Neuron (in vitro differentiated cells): Measurements from ENCODE around the gene BLZF1.
"Not testable (repeated sequence)": the region's sequence is repeated elsewhere in the genome, so short reads cannot be mapped to it uniquely, and the experiment has no call there.

ENCODE experiments used
- H2AFZ ChIP-seq: one replicate; pipeline ENCODE4 v1.6.1; 2013; ENCODE audit warnings: low read depth, mild to moderate bottlenecking, inconsistent platforms, low read length, moderate library complexity
- H3K27me3 ChIP-seq: one replicate; pipeline ENCODE4 v1.6.1; 2013; ENCODE audit warnings: low read length; ENCODE audit not compliant: insufficient read depth
- H3K36me3 ChIP-seq: one replicate; pipeline ENCODE4 v1.6.1; 2013; ENCODE audit warnings: low read length; ENCODE audit not compliant: insufficient read depth
- H3K4me1 ChIP-seq: one replicate; pipeline ENCODE4 v1.6.1; 2013; ENCODE audit warnings: low read length; ENCODE audit not compliant: insufficient read depth
- H3K4me3 ChIP-seq: 2 replicates; pipeline ENCODE4 v1.5.1; 2013; ENCODE audit warnings: mild to moderate bottlenecking, low read length, moderate library complexity
- H3K9me3 ChIP-seq: one replicate; pipeline ENCODE4 v1.6.1; 2013; ENCODE audit warnings: low read length

BLZF1 gene

DNA sequence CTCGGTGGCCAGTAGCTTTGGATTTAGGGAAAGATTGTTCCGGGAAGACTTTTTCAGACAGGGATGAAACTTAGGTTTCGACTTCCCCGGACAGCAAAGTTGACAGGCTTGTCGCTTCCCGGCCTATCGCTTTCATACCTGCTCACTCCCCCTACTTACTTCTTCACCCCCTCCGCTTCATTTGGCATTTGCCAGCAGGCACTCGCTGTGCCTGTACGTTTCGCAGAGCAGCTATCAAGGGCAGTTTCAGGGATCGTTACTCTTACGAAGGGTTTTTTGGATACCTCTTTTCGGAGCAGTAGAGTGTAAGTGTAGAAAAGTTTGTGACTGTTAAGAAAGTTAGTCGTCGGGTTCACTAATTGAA lies 393 bp downstream of the BLZF1 start:
- Histone ChIP-seq H3K27me3 (no peaks in the 10 kb centered on the region), H2AFZ (peak overlapping the region; percentile 72), H3K4me3 (peak overlapping the region; percentile 89), H3K36me3 (peaks cover 28% of the 10 kb centered on the region), H3K9me3 (peaks cover 3% of the 10 kb centered on the region), H3K4me1 (peaks cover 9% of the 10 kb centered on the region)

DNA sequence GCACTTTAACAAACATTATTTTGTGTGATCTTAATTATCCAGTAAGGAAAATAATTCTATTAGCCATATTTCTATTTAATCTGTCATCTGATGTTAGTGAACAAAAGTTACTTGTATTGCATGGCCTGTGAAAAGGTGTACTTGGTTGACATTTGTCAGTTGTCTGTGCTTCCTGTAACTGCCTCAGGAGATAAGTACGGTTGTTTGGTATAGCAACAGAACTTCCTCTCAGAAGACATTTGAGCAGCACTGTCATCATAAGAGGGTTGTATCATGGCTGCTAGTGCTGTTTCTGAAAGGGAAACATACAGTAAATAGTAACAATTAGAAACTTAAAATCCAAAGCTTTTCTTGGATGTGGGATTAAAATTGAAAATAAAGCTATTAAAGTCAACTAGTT lies 3.4 kb downstream of the BLZF1 start:
- no peak overlapping the region for H2AFZ ChIP-seq
- H3K4me3 ChIP-seq, result no peak overlapping the region
- H3K27me3 ChIP-seq, result no peaks in the 10 kb centered on the region
- H3K4me1 ChIP-seq, result peaks cover 8% of the 10 kb centered on the region
- H3K36me3 ChIP-seq, result peaks cover 33% of the 10 kb centered on the region
- no peaks in the 10 kb centered on the region for H3K9me3 ChIP-seq

DNA sequence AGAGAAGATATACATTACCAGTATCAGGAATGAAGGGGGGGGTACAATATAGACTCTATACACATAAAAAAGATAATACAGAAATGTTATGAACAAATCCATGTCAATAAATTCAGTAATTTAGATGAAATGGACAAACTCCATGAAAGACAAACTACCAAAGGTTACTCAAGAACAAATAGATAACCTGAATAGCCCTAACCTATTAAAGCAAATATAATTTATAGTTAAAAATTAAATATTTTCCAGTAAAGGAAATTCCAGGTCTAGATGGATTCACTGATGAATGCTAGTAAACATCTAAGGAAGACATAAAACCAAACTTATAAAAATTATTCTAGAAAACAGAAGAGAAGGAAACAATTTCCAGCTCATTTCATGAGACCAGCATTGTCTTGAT lies 13.2 kb downstream of the BLZF1 start:
- Histone ChIP-seq H3K4me1 (no peaks in the 10 kb centered on the region), H3K27me3 (no peaks in the 10 kb centered on the region), H3K4me3 (no peak overlapping the region), H2AFZ (no peak overlapping the region), H3K36me3 (peaks cover 74% of the 10 kb centered on the region), H3K9me3 (no peaks in the 10 kb centered on the region)

DNA sequence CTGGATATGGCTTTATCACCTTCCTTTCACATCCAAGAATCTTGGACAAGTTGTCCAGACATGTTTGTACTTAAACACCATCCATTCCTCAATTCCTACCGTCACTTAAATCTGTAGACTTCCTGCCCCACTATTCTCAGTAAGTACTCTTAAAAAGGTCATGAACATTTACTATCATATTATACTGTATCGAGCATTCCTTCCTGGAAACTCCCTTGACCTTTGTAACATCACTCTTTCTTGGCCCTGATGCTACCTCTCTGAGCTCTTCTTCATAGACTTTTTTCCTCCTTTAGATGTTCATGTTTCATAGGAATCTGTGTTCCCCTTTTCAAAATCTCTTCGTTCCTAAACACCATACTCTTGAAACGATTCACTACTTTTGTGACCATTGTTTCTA lies 15.5 kb downstream of the BLZF1 start:
- H2AFZ ChIP-seq, result no peak overlapping the region
- H3K4me1 ChIP-seq, result no peaks in the 10 kb centered on the region
- H3K36me3 ChIP-seq, result peaks cover 69% of the 10 kb centered on the region
- no peaks in the 10 kb centered on the region for H3K27me3 ChIP-seq
- no peak overlapping the region for H3K4me3 ChIP-seq
- H3K9me3 ChIP-seq, result no peaks in the 10 kb centered on the region

DNA sequence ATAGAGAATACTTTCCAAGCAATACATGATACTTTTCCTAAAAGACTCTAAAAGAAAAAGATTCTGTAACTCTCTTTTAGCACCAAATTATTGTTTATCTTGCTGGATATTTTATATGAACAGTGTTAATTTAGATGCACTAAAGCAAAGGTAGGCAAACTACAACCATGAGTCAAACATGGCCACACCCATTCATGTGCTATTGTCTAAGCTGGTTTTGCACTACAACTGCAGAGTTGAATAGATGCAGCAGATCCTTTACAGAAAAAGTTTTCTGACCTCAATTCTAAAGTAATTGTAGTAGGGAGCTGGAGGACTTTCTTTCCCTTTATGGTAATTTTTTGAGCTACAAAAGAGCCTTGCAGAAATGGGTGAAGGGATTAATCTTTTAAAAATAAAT lies 19.4 kb downstream of the BLZF1 start:
- H3K27me3 ChIP-seq, result no peaks in the 10 kb centered on the region
- no peak overlapping the region for H2AFZ ChIP-seq
- peaks cover 69% of the 10 kb centered on the region for H3K36me3 ChIP-seq

DNA sequence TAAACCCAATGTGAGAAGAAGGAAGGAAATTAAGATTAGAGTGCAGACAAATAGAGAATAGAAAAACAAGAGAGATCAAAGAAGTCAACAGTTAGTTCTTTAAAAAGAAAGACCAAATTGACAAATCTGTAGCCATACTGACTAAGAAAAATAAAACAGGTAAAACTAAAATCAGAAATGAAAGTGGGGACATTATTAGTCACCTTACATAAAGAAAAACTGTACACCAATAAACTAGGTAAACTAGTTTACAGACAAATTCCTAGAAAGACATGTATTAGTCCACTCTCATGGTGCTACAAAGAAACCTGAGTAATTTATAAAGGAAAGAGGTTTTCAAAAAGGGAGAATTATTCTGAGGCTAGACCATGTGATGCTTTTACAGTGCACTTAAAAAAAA lies 22.3 kb downstream of the BLZF1 start:
- Histone ChIP-seq H3K4me1 (no peaks in the 10 kb centered on the region), H3K9me3 (no peaks in the 10 kb centered on the region), H3K36me3 (peaks cover 62% of the 10 kb centered on the region), H2AFZ (no peak overlapping the region), H3K27me3 (no peaks in the 10 kb centered on the region), H3K4me3 (no peak overlapping the region)

More for the DNA sequence above, 19.4 kb downstream of the BLZF1 start:
- no peak overlapping the region for H3K4me3 ChIP-seq
- H3K4me1 ChIP-seq, result no peaks in the 10 kb centered on the region
- no peaks in the 10 kb centered on the region for H3K9me3 ChIP-seq

DNA sequence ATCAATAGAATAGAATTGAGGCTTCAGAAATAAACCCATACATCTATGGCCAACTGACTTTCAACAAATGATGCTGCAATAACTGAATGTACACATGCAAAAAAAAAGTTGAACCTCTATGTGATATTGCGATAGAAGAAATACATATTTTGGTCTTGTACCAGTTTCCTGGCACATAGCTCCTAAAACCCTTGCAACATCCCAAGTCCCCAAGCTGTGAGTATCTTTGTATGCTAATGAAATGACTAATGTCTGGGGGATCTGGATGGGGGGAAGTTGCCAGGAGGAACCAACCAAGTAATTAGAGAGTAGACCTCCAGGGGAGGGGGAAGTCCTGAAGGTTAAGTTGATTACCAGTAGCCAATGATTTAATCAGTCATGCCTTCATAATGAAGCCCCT lies 24.4 kb downstream of the BLZF1 start:
- no peak overlapping the region for H2AFZ ChIP-seq
- H3K27me3 ChIP-seq, result no peaks in the 10 kb centered on the region
- peaks cover 57% of the 10 kb centered on the region for H3K36me3 ChIP-seq
- H3K4me1 ChIP-seq, result no peaks in the 10 kb centered on the region
- H3K9me3 ChIP-seq, result no peaks in the 10 kb centered on the region
- H3K4me3 ChIP-seq, result no peak overlapping the region

DNA sequence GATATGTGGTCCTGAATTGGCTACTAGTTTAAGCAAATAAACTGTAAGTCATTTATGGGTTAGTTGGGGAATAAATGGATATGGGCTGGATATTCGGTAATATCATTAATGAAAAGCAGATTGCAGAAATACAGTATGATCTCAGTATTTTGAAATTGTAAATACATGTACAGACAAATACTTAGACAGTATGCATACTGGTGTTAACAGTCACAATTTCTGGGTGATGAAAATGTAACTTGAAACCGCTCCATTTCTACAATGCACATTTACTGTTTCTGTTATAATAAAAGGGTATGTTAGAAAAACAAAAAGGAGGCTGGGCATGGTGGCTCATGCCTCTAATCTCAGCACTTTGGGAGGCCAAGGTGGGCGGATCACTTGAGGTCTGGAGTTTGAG lies 28.0 kb downstream of the BLZF1 start:
- no peak overlapping the region for H2AFZ ChIP-seq
- peaks cover 5% of the 10 kb centered on the region for H3K9me3 ChIP-seq
- no peaks in the 10 kb centered on the region for H3K27me3 ChIP-seq
- no peak overlapping the region for H3K4me3 ChIP-seq
- H3K4me1 ChIP-seq, result no peaks in the 10 kb centered on the region
- H3K36me3 ChIP-seq, result peaks cover 31% of the 10 kb centered on the region

DNA sequence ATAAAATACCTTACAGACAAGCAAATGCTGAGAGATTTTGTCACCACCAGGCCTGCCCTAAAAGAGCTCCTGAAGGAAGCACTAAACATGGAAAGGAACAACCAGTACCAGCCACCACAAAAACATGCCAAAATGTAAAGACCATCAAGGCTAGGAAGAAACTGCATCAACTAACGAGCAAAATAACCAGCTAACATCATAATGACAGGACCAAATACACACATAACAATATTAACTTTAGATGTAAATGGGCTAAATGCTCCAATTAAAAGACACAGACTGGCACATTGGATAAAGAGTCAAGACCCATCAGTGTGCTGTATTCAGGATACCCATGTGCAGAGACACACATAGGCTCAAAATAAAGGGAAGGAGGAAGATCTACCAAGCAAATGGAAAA lies 34.6 kb downstream of the BLZF1 start:
- not testable (repeated sequence) for H3K27me3 ChIP-seq, H3K36me3 ChIP-seq, H3K4me3 ChIP-seq, H3K9me3 ChIP-seq, H3K4me1 ChIP-seq, H2AFZ ChIP-seq

DNA sequence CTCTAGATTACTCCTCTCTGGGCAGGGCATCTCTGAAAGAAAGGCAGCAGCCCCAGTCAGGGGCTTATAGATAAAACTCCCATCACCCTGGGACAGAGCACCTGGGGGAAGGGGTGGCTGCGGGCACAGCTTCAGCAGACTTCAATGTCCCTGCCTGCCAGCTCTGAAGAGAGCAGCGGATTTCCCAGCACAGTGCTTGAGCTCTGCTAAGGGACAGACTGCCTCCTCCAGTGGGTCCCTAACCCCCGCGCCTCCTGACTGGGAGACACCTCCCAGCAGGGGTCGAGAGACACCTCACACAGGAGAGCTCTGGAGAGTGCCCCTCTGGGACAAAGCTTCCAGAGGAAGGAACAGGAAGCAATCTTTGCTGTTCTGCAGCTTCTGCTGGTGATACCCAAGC lies 40.3 kb downstream of the BLZF1 start:
- not testable (repeated sequence) for H3K27me3 ChIP-seq

DNA sequence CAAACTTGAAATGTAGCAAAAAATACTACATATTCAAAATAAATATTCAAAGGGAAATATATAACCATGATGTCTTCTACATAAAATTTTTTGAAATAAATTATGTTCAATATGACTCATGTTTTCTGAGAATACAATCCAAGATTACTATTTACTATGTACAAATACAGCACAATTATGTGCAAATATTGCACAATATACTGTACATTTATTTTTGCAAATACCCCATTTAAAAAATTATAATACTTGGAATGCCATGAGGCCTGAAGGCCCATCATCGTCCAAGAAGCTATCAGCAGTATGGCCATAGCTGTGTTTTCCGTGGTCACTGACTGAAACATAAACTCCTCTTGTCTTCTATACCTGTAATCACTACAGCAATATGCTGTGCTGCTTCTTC lies 47.0 kb downstream of the BLZF1 start:
- peaks cover 8% of the 10 kb centered on the region for H3K36me3 ChIP-seq
- no peak overlapping the region for H2AFZ ChIP-seq
- H3K4me1 ChIP-seq, result no peaks in the 10 kb centered on the region
- no peaks in the 10 kb centered on the region for H3K27me3 ChIP-seq
- no peak overlapping the region for H3K4me3 ChIP-seq
- no peaks in the 10 kb centered on the region for H3K9me3 ChIP-seq

More for the DNA sequence above, 40.3 kb downstream of the BLZF1 start:
- not testable (repeated sequence) for H3K36me3 ChIP-seq, H3K9me3 ChIP-seq, H2AFZ ChIP-seq, H3K4me1 ChIP-seq, H3K4me3 ChIP-seq

DNA sequence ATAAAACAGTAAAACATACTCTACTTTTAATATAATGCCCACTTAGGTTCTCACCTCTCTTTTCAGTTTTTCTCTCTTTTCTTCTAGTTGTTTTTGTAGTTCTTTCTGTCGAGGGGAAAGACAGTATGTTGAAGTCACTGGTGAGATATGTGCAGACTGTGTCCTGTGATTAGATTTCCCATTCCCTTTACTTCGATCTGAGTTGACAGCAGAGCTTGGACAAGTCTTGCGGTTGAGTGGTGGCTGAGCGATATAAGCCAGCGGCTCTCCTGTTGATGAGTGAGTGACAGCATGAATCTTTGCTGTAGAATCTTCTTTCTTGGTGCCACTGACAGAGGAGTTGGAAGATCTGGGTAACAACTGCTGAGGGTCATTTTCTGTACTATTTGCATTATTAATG lies 53.3 kb downstream of the BLZF1 start:
- Histone ChIP-seq H3K27me3 (no peaks in the 10 kb centered on the region), H3K4me3 (no peak overlapping the region), H3K36me3 (peaks cover 24% of the 10 kb centered on the region), H3K4me1 (peaks cover 6% of the 10 kb centered on the region), H3K9me3 (no peaks in the 10 kb centered on the region), H2AFZ (no peak overlapping the region)

DNA sequence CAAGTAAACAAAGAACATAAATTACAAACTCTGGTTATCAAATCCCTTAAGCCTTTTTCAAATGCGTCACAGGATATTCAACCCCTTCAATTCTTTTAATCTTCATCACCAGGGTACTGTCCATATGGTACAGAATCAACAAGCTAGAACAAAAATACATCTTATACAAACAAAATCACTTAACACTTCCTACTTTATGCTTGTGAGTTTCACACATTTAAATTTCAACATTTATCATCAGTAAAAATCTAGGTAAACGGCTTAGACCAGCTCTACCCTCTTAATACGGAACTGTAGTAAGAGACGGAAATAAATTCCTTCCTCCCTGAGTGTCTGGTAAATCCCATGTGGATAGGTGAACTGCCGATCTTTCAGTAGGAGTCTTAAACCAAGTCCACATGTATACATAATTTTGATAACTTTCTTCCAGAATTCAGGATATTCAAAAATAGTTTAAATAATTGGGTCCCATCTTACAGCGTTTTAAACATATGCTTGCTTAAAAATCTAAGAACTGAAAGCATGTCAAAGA lies 58.2 kb downstream of the BLZF1 start:
- Histone ChIP-seq H3K36me3 (peaks cover 11% of the 10 kb centered on the region), H3K9me3 (no peaks in the 10 kb centered on the region), H3K27me3 (no peaks in the 10 kb centered on the region), H2AFZ (peak overlapping the region; percentile 92), H3K4me3 (peak overlapping the region; percentile 79), H3K4me1 (peaks cover 9% of the 10 kb centered on the region)

DNA sequence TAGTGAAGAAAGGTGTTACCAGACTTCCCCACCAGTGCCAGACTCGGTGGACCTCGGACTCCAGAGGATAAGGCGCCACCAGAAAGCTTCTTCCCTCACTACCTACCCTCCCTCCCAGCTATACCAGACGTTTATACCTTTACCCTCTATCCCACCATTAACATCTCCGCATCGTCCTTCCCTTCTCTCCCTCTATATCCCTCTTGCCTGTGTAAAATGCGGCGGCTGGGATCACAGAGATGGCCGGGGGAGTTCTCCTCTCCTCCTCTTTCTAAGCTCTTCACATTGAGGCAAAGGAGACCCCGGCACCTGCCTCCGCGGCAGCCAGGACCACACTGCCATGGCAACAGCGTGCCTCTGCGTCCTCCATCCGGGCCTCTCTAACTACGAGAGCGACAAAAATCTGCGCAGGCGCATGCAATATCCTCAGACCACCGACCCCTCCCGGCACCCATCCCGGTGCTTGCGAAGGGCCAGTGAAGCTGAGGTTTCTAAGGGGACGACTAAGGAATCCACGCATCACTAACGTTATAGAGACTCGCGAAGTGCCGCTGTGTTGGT lies 59.2 kb downstream of the BLZF1 start, which contains the start of gene CCDC181:
Gene CCDC181 (minus strand): TSS at position 394 of the 561 bp plus-strand sequence. CDS start 2,547 bp downstream, outside the sequence.
- Histone ChIP-seq H3K9me3 (no peaks in the 10 kb centered on the region), H2AFZ (peak within 1 kb of the TSS; percentile 92), H3K27me3 (no peaks in the 10 kb centered on the region), H3K36me3 (peaks cover 6% of the 10 kb centered on the region), H3K4me1 (peaks cover 9% of the 10 kb centered on the region), H3K4me3 (peak within 1 kb of the TSS; percentile 79)
